CD4-positive, alpha-beta T cell (primary cell): Measurements from ENCODE around the gene PRKAR2B. TPM values are rescaled to one million over a fixed set of nuclear protein-coding genes. Genes with fewer than 3 reads are reported as not detected.

Source experiments
- ATAC-seq: fragments of 200-7000 bp; cut with Tn5 transposase; one replicate; pipeline ENCODE4 v1.10.0; 2022; ENCODE audit warnings: mild to moderate bottlenecking; ENCODE audit not compliant: poor library complexity
- CTCF ChIA-PET: fragments of 350-600 bp; sonication (Branson Sonifier 250); formaldehyde crosslinking; loops from one replicate; lab custom pipeline; 2021; ENCODE audit warnings: antibody characterized with exemption, inconsistent platforms; lab: Charles Lee
- POLR2A ChIA-PET: fragments of 350-600 bp; sonication (Branson Sonifier 250); formaldehyde crosslinking; loops from one replicate; lab custom pipeline; 2021; ENCODE audit warnings: antibody characterized with exemption, inconsistent platforms; lab: Charles Lee
- DNase-seq, 14 experiments: peaks; one replicate each; pipeline ENCODE4 v3.0.0-alpha.2; 2013 to 2020; ENCODE audit warnings: mixed read lengths in 2 of 14
- H3K27ac ChIP-seq, 2 donors: one replicate each; pipeline versions ENCODE4 v1.5.1 to v1.7.0; 2013; ENCODE audit warnings: low read length in 2 of 2, low read depth in 1 of 2, mild to moderate bottlenecking in 1 of 2
- H3K27me3 ChIP-seq, 2 experiments: 1 replicate in 1 of 2; 2 replicates in 1 of 2; pipeline versions ENCODE4 v1.6.1 to v1.7.0; 2013; ENCODE audit warnings: low read length in 2 of 2, control low read depth in 1 of 2, mild to moderate bottlenecking in 1 of 2, moderate library complexity in 1 of 2; ENCODE audit not compliant: insufficient read depth in 2 of 2, control insufficient read depth in 1 of 2
- H3K36me3 ChIP-seq: one replicate; pipeline ENCODE4 v1.6.1; 2013; ENCODE audit warnings: low read length, control low read depth; ENCODE audit not compliant: insufficient read depth
- H3K4me1 ChIP-seq: one replicate; pipeline ENCODE4 v1.6.1; 2013; ENCODE audit warnings: low read length, control low read depth; ENCODE audit not compliant: insufficient read depth
- H3K4me3 ChIP-seq: one replicate; pipeline ENCODE4 v1.5.1; 2013; ENCODE audit warnings: mild to moderate bottlenecking, low read length, moderate library complexity
- H3K9me3 ChIP-seq, 2 experiments: 1 replicate in 1 of 2; 2 replicates in 1 of 2; pipeline versions ENCODE4 v1.6.1 to v1.7.0; 2013; ENCODE audit warnings: low read length in 2 of 2, mild to moderate bottlenecking in 2 of 2, control low read depth in 1 of 2, moderate library complexity in 1 of 2; ENCODE audit not compliant: control insufficient read depth in 1 of 2, insufficient read depth in 1 of 2
- H3K27ac Mint-ChIP-seq: one replicate; pipeline ENCODE4 v1.8.0; 2020; ENCODE audit warnings: mixed read lengths
- H3K27me3 Mint-ChIP-seq: one replicate; pipeline ENCODE4 v1.8.0; 2021; ENCODE audit warnings: mixed read lengths
- H3K36me3 Mint-ChIP-seq: one replicate; pipeline ENCODE4 v1.8.0; 2021; ENCODE audit warnings: low read depth, mixed read lengths
- H3K4me1 Mint-ChIP-seq: one replicate; pipeline ENCODE4 v1.8.0; 2021; ENCODE audit warnings: low read depth, mixed read lengths
- H3K4me3 Mint-ChIP-seq: one replicate; pipeline ENCODE4 v1.8.0; 2020; ENCODE audit warnings: mild to moderate bottlenecking, mixed read lengths
- H3K9me3 Mint-ChIP-seq: one replicate; pipeline ENCODE4 v1.8.0; 2020; ENCODE audit warnings: mixed read lengths
- CTCF ChIP-seq: fragments of 200-600 bp; IDR thresholded peaks from one replicate; pipeline ENCODE4 v1.8.0; 2022; ENCODE audit warnings: antibody characterized with exemption, mild to moderate bottlenecking
- intact Hi-C, 2 experiments: fragments of 100-400 bp; cut with DNase I in 1 of 2; cut with micrococcal nuclease in 1 of 2; formaldehyde crosslinking; loops; one replicate each; pipeline versions ENCODE4 v1.15.1 to v1.9.0; 2023 to 2025; cut with DNase I, micrococcal nuclease
- total RNA-seq, 174 experiments: library from RNA in 2 of 174; stranded (reverse) in 2 of 174; gene quantifications; one replicate each; pipeline ENCODE4 v1.2.3 and lab custom pipeline; 2021 to 2026

The PRKAR2B gene
- total RNA-seq, 2 experiments from 2014 or later: 0.41 to 0.42 TPM

- intact Hi-C loops: no loop called here
- ChIA-PET POLR2A (no interaction called here), CTCF (no interaction called here)
- DNase-seq (no peak), ATAC-seq (no peak)
- Histone ChIP-seq H3K27ac (no peak overlapping the region), H3K4me3 (no peak overlapping the region), H3K36me3 (no peaks in the 10 kb centered on the region), H3K4me1 (no peaks in the 10 kb centered on the region), H3K27me3 (no peaks in the 10 kb centered on the region), H3K9me3 (peaks cover 0 to 7% of the 10 kb centered on the region in 2 experiments)
- no peak overlapping the region for H3K27ac Mint-ChIP-seq
- no peaks in the 10 kb centered on the region for H3K27me3 Mint-ChIP-seq
- no peaks in the 10 kb centered on the region for H3K36me3 Mint-ChIP-seq
- no peak for TF ChIP-seq CTCF
- no peak overlapping the region for H3K4me3 Mint-ChIP-seq
- no peaks in the 10 kb centered on the region for H3K9me3 Mint-ChIP-seq
- H3K4me1 Mint-ChIP-seq: no peaks in the 10 kb centered on the region
Measured at GRCh38 chr7:107021600-107021999, 22.9 kb upstream of the PRKAR2B start.

- no peaks in the 10 kb centered on the region for H3K27me3 ChIP-seq
- H3K9me3 ChIP-seq: peaks cover 0 to 7% of the 10 kb centered on the region in 2 experiments
- ATAC-seq: no peak
- no peak for TF ChIP-seq CTCF
- no peak overlapping the region for H3K4me3 ChIP-seq
- H3K36me3 Mint-ChIP-seq: no peaks in the 10 kb centered on the region
- DNase-seq: no peak
- H3K36me3 ChIP-seq: no peaks in the 10 kb centered on the region
- no peaks in the 10 kb centered on the region for H3K9me3 Mint-ChIP-seq
- H3K27ac Mint-ChIP-seq: no peak overlapping the region
- POLR2A ChIA-PET: interaction anchor here (0.7 kb wide), 1 partner anchor 102 kb away, joined by 3 read pairs; no protein-coding TSS in a partner anchor
- no peaks in the 10 kb centered on the region for H3K4me1 Mint-ChIP-seq
- H3K27ac ChIP-seq: no peak overlapping the region
- H3K4me1 ChIP-seq: no peaks in the 10 kb centered on the region
- intact Hi-C loops: no loop called here
- no peaks in the 10 kb centered on the region for H3K27me3 Mint-ChIP-seq
- H3K4me3 Mint-ChIP-seq: no peak overlapping the region
- CTCF ChIA-PET: no interaction called here
Measured at GRCh38 chr7:107023522-107024151, 20.9 kb upstream of the PRKAR2B start.

- Histone ChIP-seq H3K4me3 (no peak overlapping the region), H3K4me1 (no peaks in the 10 kb centered on the region), H3K36me3 (no peaks in the 10 kb centered on the region), H3K9me3 (peaks cover 0 to 7% of the 10 kb centered on the region in 2 experiments), H3K27me3 (no peaks in the 10 kb centered on the region), H3K27ac (no peak overlapping the region)
- CTCF ChIA-PET: no interaction called here
- POLR2A ChIA-PET: interaction anchor here (0.6 kb wide), 1 partner anchor 39 kb away, joined by 3 read pairs; no protein-coding TSS in a partner anchor
- Mint-ChIP-seq H3K27me3 (no peaks in the 10 kb centered on the region), H3K36me3 (no peaks in the 10 kb centered on the region), H3K27ac (no peak overlapping the region), H3K4me3 (no peak overlapping the region), H3K9me3 (no peaks in the 10 kb centered on the region), H3K4me1 (no peaks in the 10 kb centered on the region)
- DNase-seq (no peak), ATAC-seq (no peak)
- intact Hi-C loops: no loop called here
- TF ChIP-seq CTCF: no peak
Measured at GRCh38 chr7:107024906-107025305, 19.6 kb upstream of the PRKAR2B start.
